NCI-H2107 (cell line): ENCODE measurements around the gene CNIH2.
"Not testable (repeated sequence)": the region's sequence is repeated elsewhere in the genome, so short reads cannot be mapped to it uniquely, and the experiment has no call there.

Experiments used
- DNase-seq: peaks from one replicate; lab custom pipeline; 2025; lab: John Stamatoyannopoulos, UW

CNIH2 gene

GRCh38 chr11:66315498-66315885 is 37.5 kb downstream of the CNIH2 start:
- DNase-seq, result no peak

- no peak for DNase-seq
Observed at GRCh38 chr11:66315921-66316811, 38.2 kb downstream of the CNIH2 start.

DNA sequence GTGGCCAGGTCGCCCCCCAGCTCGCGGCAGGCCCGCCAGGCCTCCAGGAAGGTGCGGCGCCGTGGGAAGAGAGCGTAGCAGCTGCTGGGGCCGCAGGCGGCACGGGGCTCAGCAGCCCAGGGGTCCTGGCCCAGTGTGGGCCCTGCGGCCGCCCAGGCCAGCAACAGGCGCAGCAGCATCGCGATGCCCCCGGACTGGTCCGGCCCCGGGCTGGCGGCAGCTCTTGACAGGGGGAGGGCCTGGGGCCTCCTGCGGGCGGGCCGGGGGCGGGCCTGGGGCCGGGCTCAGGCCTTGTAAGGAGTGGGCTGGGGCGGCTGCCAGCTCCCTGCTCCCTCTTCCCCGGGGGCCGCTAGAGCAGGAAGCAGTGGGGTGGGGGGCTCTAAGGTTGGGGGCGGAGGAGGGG is 38.9 kb downstream of the CNIH2 start, which contains the start of gene CD248:
Gene CD248 (minus strand): TSS at position 196 of the 403 bp plus-strand sequence. CDS start 17 bp downstream, at position 179.
- DNase-seq, result no peak

GRCh38 chr11:66317322-66317722 is 39.3 kb downstream of the CNIH2 start:
- no peak for DNase-seq

DNA sequence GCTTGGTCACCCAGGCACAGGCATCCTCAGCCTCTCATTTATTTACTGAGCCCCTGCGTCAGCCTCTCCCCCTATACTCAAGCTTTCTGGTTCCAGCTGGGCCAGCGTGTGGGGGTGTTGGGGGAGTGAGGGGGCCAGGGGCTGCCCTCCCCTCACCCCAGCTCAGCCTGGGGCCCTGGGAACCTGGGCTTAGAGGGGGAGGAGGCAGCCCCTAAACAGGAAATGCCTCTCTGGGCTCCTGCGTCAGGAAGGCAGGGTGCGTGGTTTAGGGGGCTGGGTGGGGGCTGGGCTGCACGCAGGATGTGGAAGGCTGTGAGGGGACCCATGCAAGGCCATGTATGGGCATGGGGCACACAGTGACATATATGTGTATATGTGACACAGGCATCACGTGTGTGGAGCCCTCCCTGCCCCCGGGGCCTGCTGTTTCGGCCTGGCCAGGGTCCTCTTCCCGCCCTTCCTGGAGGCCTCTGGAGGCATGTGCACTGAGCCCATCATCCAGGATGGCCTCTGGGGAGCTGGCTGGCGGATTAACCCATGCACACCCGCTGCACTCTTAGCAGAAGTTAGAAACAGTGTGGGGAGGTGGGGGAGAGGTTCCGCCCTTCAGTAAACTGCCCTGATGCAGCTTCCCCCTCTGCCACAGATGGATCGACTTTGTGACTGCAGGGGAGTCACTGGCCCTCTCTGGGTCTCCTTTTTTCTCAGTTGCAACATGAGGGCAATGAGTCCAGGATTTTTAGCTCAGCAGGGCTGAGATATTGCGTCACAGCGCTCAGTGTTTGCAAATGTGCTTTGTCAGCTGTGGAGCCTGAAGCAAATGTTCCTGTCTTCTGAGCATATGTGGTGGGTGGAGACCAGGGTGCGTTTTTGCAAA is 40.0 kb downstream of the CNIH2 start:
- no peak for DNase-seq

GRCh38 chr11:66318600-66318970 is 40.6 kb downstream of the CNIH2 start:
- DNase-seq, result no peak

DNA sequence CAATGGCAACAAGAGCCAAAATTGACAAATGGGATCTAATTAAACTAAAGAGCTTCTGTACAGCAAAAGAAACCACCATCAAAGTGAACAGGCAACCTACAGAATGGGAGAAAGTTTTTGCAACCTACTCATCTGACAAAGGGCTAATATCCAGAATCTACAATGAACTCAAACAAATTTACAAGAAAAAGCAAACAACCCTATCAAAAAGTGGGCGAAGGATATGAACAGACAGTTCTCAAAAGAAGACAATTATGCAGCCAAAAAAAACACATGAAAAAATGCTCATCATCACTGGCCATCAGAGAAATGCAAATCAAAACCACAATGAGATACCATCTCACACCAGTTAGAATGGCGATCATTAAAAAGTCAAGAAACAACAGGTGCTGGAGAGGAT is 42.3 kb downstream of the CNIH2 start:
- DNase-seq, result not testable (repeated sequence)

GRCh38 chr11:66320748-66321147 is 42.8 kb downstream of the CNIH2 start:
- not testable (repeated sequence) for DNase-seq

- no peak for DNase-seq
Observed at GRCh38 chr11:66321606-66322005, 43.6 kb downstream of the CNIH2 start.

DNA sequence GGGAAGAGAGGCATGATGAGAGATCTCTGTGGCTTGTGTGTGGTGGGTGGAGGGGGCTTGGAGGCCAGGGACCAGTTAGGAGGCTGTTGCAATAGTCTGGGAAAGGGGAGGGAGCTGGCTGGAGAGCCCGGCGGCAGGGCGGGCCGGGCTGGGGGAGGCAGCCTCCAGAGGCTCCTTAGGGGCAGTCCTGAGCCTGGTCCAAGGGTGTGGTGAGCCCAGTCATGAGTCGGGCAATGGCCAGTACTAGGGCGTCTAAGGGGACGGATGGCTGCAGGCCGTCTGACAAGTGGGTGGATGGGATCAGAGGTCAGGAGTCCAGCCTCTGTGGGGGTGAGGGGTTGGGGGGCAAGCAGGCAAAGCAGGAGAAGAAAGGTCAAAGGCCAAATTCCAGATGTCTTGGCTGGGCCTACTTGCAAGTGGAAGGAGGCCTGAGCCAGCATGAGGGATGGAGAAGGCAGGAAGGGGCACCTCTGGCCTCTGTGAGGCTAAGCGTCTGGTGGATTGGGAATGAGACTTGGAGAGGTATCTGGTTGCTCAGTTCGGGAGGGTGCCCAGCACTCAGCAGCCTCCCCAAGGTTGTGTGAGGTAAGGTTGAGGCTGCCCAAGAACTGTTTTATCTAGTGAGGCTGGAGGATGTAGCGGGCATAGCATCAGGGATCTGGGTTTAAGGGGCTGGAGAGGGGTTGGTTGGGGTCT is 44.9 kb downstream of the CNIH2 start:
- no peak for DNase-seq

GRCh38 chr11:66323684-66324083 is 45.7 kb downstream of the CNIH2 start:
- no peak for DNase-seq

GRCh38 chr11:66324664-66325063 is 46.7 kb downstream of the CNIH2 start:
- no peak for DNase-seq

DNA sequence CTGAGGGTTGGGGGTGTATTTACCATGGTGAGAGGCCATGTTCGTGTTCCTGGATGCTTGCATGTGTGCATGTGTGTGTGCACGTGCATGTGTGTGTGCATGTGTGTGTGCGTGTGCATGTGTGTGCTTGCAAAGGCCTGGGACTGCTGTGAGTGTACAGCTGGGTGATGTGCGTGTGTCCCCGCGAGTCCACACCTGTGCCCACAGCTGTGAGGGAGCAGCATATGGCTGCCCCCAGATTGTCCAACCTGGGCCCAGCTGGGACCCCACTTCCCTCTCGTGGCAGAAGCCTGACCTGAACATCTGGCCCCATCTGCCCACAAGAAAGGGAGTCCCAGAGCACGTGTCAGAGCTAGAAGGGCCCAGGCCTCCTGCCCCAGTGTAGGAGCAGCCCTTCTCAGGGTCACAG is 47.3 kb downstream of the CNIH2 start:
- DNase-seq, result no peak

- no peak for DNase-seq
Observed at GRCh38 chr11:66326261-66327111, 48.5 kb downstream of the CNIH2 start.

GRCh38 chr11:66327171-66328030 is 49.4 kb downstream of the CNIH2 start:
- DNase-seq, result no peak

GRCh38 chr11:66328031-66328301 is 50.0 kb downstream of the CNIH2 start:
- no peak for DNase-seq

GRCh38 chr11:66328302-66329144 is 50.5 kb downstream of the CNIH2 start:
- peak; percentile 72 for DNase-seq

DNA sequence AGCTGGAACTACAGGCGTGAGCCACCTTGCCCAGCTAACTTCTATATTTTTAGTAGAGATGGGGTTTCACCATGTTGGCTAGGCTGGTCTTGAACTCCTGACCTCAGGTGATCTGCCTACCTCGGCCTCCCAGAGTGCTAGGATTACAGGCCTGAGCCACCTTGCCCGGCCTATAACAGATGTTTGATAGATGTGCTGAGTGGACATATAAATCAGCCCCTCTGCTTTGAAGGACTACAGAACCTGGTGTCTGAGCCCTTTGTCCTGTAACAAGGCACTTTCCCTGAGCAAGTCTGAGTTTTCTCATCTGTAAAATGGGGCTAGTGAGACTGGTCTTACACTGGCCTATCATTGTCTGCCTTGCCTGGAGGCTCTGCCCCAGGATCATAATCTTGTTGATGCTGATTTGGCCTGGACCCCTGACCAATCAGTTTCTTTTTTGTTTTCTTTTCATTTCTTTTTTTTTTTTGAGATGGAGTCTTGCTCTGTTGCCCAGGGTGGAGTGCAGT is 51.2 kb downstream of the CNIH2 start:
- no peak for DNase-seq

GRCh38 chr11:66330931-66331330 is 53.0 kb downstream of the CNIH2 start:
- no peak for DNase-seq
